CD14-positive monocyte (primary cell): ENCODE measurements around the gene MICU1. TPM values are rescaled to one million over a fixed set of nuclear protein-coding genes. Genes with fewer than 3 reads are reported as not detected.

Experiments used
- DNase-seq, 3 donors: peaks; one replicate each; pipeline ENCODE4 v3.0.0-alpha.2; 2011 to 2022
- H2AFZ ChIP-seq: 2 replicates; pipeline ENCODE4 v1.6.0; 2012; ENCODE audit warnings: mild to moderate bottlenecking, low read depth, low read length, inconsistent platforms; ENCODE audit not compliant: insufficient read depth, poor library complexity, severe bottlenecking
- H3K27ac ChIP-seq, 2 donors: 1 replicate in 1 of 2; 2 replicates in 1 of 2; pipeline ENCODE4 v1.5.1; 2012 to 2013; ENCODE audit warnings: low read length in 2 of 2, control low read depth in 1 of 2, inconsistent platforms in 1 of 2, low read depth in 1 of 2, mild to moderate bottlenecking in 1 of 2
- H3K27me3 ChIP-seq, 2 donors: one replicate each; pipeline versions ENCODE4 v1.6.0 to v1.6.1; 2011 to 2013; ENCODE audit warnings: low read length in 2 of 2; ENCODE audit not compliant: control insufficient read depth in 2 of 2, insufficient read depth in 2 of 2
- H3K36me3 ChIP-seq, 2 donors: replicated peaks in 1 of 2; 1 replicate in 1 of 2; 2 replicates in 1 of 2; pipeline versions ENCODE4 v1.5.1 to v1.6.1; 2012 to 2013; ENCODE audit warnings: low read length in 2 of 2, control low read depth in 1 of 2, inconsistent platforms in 1 of 2, mild to moderate bottlenecking in 1 of 2; ENCODE audit not compliant: insufficient read depth in 2 of 2, control insufficient read depth in 1 of 2
- H3K4me1 ChIP-seq, 2 donors: 1 replicate in 1 of 2; 2 replicates in 1 of 2; pipeline versions ENCODE4 v1.5.1 to v1.6.1; 2012 to 2013; ENCODE audit warnings: low read length in 2 of 2, control low read depth in 1 of 2, inconsistent platforms in 1 of 2, mild to moderate bottlenecking in 1 of 2, moderate library complexity in 1 of 2; ENCODE audit not compliant: insufficient read depth in 2 of 2, control insufficient read depth in 1 of 2
- H3K4me2 ChIP-seq: replicated peaks from 2 replicates; pipeline ENCODE3; 2012; ENCODE audit warnings: low read length, moderate library complexity, mild to moderate bottlenecking; ENCODE audit not compliant: poor library complexity, severe bottlenecking; ENCODE audit errors: extremely low read depth
- H3K4me3 ChIP-seq, 3 experiments: fragments of 200-600 bp in 1 of 3; sonication (generic) in 1 of 3; replicated peaks in 1 of 3; 1 replicate in 2 of 3; 2 replicates in 1 of 3; pipeline ENCODE4 v1.5.1; 2011 to 2013; ENCODE audit warnings: low read length in 3 of 3, mild to moderate bottlenecking in 3 of 3, control low read depth in 2 of 3, low read depth in 2 of 3, inconsistent platforms in 1 of 3, moderate library complexity in 1 of 3
- H3K79me2 ChIP-seq: 2 replicates; pipeline ENCODE4 v1.6.0; 2012; ENCODE audit warnings: mild to moderate bottlenecking, control low read depth, inconsistent platforms, low read length, moderate library complexity; ENCODE audit not compliant: insufficient read depth
- H3K9ac ChIP-seq: 2 replicates; pipeline ENCODE4 v1.6.0; 2017; ENCODE audit warnings: low read length, mild to moderate bottlenecking; ENCODE audit not compliant: insufficient read depth, poor library complexity, severe bottlenecking
- H3K9me3 ChIP-seq, 2 donors: replicated peaks in 1 of 2; 1 replicate in 1 of 2; 2 replicates in 1 of 2; pipeline versions ENCODE4 v1.5.1 to v1.6.1; 2012 to 2013; ENCODE audit warnings: low read length in 2 of 2, control low read depth in 1 of 2; ENCODE audit not compliant: control insufficient read depth in 1 of 2, insufficient read depth in 1 of 2
- H4K20me1 ChIP-seq: 2 replicates; pipeline ENCODE4 v1.6.0; 2012; ENCODE audit warnings: mild to moderate bottlenecking, low read length, control low read depth, moderate library complexity; ENCODE audit not compliant: insufficient read depth
- H3K27ac Mint-ChIP-seq, 7 donors: one replicate each; pipeline ENCODE4 v1.8.0; 2020; ENCODE audit warnings: mild to moderate bottlenecking in 7 of 7, mixed read lengths in 7 of 7, moderate library complexity in 6 of 7, inconsistent platforms in 2 of 7
- H3K27me3 Mint-ChIP-seq, 3 donors: one replicate each; pipeline ENCODE4 v1.8.0; 2021 to 2022; ENCODE audit warnings: low read depth in 3 of 3, mild to moderate bottlenecking in 3 of 3, mixed read lengths in 3 of 3, moderate library complexity in 3 of 3, inconsistent platforms in 1 of 3
- H3K36me3 Mint-ChIP-seq, 2 donors: one replicate each; pipeline ENCODE4 v1.8.0; 2020; ENCODE audit warnings: mixed read lengths in 2 of 2, inconsistent platforms in 1 of 2, mild to moderate bottlenecking in 1 of 2
- H3K4me1 Mint-ChIP-seq: one replicate; pipeline ENCODE4 v1.8.0; 2020; ENCODE audit warnings: mild to moderate bottlenecking, mixed read lengths
- H3K4me3 Mint-ChIP-seq, 2 donors: one replicate each; pipeline ENCODE4 v1.8.0; 2020; ENCODE audit warnings: mild to moderate bottlenecking in 2 of 2, mixed read lengths in 2 of 2, moderate library complexity in 1 of 2
- H3K9me3 Mint-ChIP-seq, 7 donors: one replicate each; pipeline ENCODE4 v1.8.0; 2020 to 2022; ENCODE audit warnings: mixed read lengths in 7 of 7, mild to moderate bottlenecking in 6 of 7, moderate library complexity in 6 of 7, inconsistent platforms in 2 of 7
- WGBS: methylation state at CpG from one replicate; pipeline ENCODE4 v1.1.5; 2013; ENCODE audit warnings: missing lambda C conversion rate; ENCODE audit not compliant: insufficient coverage; 5-methylcytosine and 5-hydroxymethylcytosine counted together
- intact Hi-C, 2 donors: fragments of 100-400 bp; cut with micrococcal nuclease; formaldehyde crosslinking; loops; one replicate each; pipeline versions ENCODE4 v1.15.0 to v1.15.1; 2023
- polyA plus RNA-seq, 3 donors: library from polyadenylated mRNA; depleted of rRNA in 1 of 3; unstranded in 2 of 3; stranded (reverse) in 1 of 3; fragments of 300-500 nt in 2 of 3; fragments of >200 nt in 1 of 3; fragmentation: Illumina TruSeq in 2 of 3; gene quantifications; 1 replicate in 2 of 3; 2 replicates in 1 of 3; pipeline ENCODE4 v1.2.3, GENCODE V29; 2012 to 2021
- TF ChIP-seq, protein P1 (sequence below): fragments of 200-600 bp; IDR thresholded peaks from one replicate; pipeline ENCODE4 v1.8.0; 2022; ENCODE audit warnings: antibody characterized with exemption, mild to moderate bottlenecking

Gene MICU1
- polyA plus RNA-seq, 3 donors: 51.1 to 76.4 (median 51.7) TPM

DNA sequence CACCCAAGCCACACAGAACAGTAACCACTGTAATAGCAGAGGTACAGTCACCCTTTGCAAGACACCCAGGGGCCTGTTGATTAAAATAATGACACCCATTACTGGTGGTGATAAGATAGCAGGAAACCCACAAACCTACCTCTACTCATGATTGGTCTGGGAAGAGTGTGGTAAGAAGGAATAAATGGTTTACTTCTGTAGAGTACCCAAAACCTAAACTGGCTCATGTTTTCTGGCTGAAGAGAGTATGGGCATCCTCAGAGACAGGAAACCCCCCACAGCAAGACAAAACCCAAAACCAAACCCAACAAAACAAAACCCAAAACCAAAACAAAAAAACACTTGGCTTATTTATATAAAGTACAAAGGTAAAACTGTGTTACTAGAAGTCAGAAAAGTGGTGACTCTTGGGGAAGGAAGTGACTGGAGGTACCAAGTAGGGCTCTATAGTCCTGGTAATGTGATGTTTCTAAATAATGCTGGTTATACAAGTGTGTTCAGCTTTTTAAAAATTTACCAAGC lies 255.6 kb downstream of the MICU1 start:
- H3K27me3 ChIP-seq: no peaks in the 10 kb centered on the region

DNA sequence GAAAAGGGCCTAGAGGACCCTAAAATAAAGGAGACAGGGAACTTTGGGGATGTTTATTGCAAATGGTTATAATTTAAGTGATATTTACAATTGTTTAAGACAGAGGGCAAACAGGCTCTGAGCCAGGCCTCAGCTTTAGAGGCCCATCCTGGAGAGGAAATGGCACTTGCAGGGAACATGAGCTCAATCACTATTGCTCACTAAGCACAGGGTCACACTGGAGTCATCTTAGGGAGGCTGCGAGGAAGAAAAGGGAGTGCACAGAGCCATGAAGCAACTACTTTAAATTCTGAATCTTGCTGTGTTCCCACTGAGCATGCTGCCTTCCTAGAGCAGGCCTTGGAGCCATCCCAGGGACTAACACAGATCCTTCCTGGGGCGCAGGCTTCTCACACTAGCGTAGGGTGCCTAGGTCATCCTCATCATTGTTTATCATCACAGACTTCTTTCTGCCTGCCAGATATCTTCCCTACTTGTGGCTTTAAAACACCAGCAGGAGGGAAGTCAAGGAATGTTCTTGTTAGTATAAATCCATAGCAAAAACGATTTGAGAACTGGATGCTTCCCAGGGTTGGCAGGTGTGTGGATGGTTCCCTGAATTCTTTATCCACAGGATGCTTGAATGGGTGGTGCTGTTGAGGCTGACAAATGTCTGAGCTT lies 258.4 kb downstream of the MICU1 start:
- H3K9me3 Mint-ChIP-seq: peaks cover 0 to 2% (median 0%) of the 10 kb centered on the region in 7 donors
- no peaks in the 10 kb centered on the region for H3K9me3 ChIP-seq
- H3K27me3 ChIP-seq: no peaks in the 10 kb centered on the region
- peak overlapping the region in 1 of 2 donors; percentile 6 for H3K27ac ChIP-seq
- H3K4me1 ChIP-seq: peaks cover 10 to 11% of the 10 kb centered on the region in 2 donors
- H3K9ac ChIP-seq: no peak overlapping the region
- no peak overlapping the region for H2AFZ ChIP-seq
- H3K36me3 Mint-ChIP-seq: peaks cover 58 to 84% of the 10 kb centered on the region in 2 donors
- no peaks in the 10 kb centered on the region for H3K79me2 ChIP-seq
- TF ChIP-seq, protein P1, sequence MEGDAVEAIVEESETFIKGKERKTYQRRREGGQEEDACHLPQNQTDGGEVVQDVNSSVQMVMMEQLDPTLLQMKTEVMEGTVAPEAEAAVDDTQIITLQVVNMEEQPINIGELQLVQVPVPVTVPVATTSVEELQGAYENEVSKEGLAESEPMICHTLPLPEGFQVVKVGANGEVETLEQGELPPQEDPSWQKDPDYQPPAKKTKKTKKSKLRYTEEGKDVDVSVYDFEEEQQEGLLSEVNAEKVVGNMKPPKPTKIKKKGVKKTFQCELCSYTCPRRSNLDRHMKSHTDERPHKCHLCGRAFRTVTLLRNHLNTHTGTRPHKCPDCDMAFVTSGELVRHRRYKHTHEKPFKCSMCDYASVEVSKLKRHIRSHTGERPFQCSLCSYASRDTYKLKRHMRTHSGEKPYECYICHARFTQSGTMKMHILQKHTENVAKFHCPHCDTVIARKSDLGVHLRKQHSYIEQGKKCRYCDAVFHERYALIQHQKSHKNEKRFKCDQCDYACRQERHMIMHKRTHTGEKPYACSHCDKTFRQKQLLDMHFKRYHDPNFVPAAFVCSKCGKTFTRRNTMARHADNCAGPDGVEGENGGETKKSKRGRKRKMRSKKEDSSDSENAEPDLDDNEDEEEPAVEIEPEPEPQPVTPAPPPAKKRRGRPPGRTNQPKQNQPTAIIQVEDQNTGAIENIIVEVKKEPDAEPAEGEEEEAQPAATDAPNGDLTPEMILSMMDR: no peak
- peak overlapping the region in 4 of 7 donors; percentile 15 to 80 (median 64) for H3K27ac Mint-ChIP-seq
- DNase-seq: no peak
- 93% methylated on average over 2 of the region's 4 CpGs for WGBS
- H4K20me1 ChIP-seq: no peaks in the 10 kb centered on the region
- peaks cover 52 to 66% of the 10 kb centered on the region in 2 donors for H3K36me3 ChIP-seq
- H3K4me3 ChIP-seq: no peak overlapping the region
- intact Hi-C loops: loop anchor here (5.0 to 10.0 kb wide), 4 partner anchors 197 to 697 kb away; partner anchors contain the start of gene MCU (in 2 of the 2)
- H3K4me1 Mint-ChIP-seq: peaks cover 15% of the 10 kb centered on the region
- no peak overlapping the region for H3K4me3 Mint-ChIP-seq
- H3K27me3 Mint-ChIP-seq: no peaks in the 10 kb centered on the region
- no peak overlapping the region for H3K4me2 ChIP-seq

More for the DNA sequence above, 255.6 kb downstream of the MICU1 start:
- Histone ChIP-seq H3K4me1 (no peaks in the 10 kb centered on the region), H2AFZ (no peak overlapping the region), H3K9ac (no peak overlapping the region), H4K20me1 (no peaks in the 10 kb centered on the region), H3K36me3 (peaks cover 59 to 86% of the 10 kb centered on the region in 2 donors), H3K27ac (no peak overlapping the region), H3K4me3 (no peak overlapping the region), H3K79me2 (no peaks in the 10 kb centered on the region), H3K4me2 (no peak overlapping the region), H3K9me3 (no peaks in the 10 kb centered on the region)
- intact Hi-C loops: no loop called here
- H3K27ac Mint-ChIP-seq: no peak overlapping the region
- peaks cover 2% of the 10 kb centered on the region for H3K4me1 Mint-ChIP-seq
- H3K27me3 Mint-ChIP-seq: no peaks in the 10 kb centered on the region
- H3K4me3 Mint-ChIP-seq: peak overlapping the region in 1 of 2 donors; percentile 27
- TF ChIP-seq, protein P1: no peak
- DNase-seq: no peak
- peaks cover 66 to 92% of the 10 kb centered on the region in 2 donors for H3K36me3 Mint-ChIP-seq
- H3K9me3 Mint-ChIP-seq: peaks cover 0 to 2% (median 0%) of the 10 kb centered on the region in 7 donors
